Sigmoid colon (tissue), 7 donors: ENCODE measurements around the gene NDUFB2. TPM values are rescaled to one million over a fixed set of nuclear protein-coding genes. Genes with fewer than 3 reads are reported as not detected.

Experiments
- DNase-seq: peaks from one replicate; pipeline ENCODE4 v3.0.0-alpha.2; 2019
- H3K27ac ChIP-seq, 4 donors: fragments of 200-600 bp; sonication (generic); one replicate each; pipeline ENCODE4 v1.5.1; 2016 to 2019; ENCODE audit warnings: mild to moderate bottlenecking in 1 of 4
- H3K27me3 ChIP-seq, 3 donors: fragments of 200-600 bp; sonication (generic); one replicate each; pipeline ENCODE4 v1.5.1; 2019; ENCODE audit warnings: mild to moderate bottlenecking in 1 of 3
- H3K36me3 ChIP-seq, 4 donors: fragments of 200-600 bp; sonication (generic); one replicate each; pipeline ENCODE4 v1.5.1; 2016 to 2019
- H3K4me1 ChIP-seq, 4 donors: fragments of 200-600 bp; sonication (generic); one replicate each; pipeline ENCODE4 v1.5.1; 2017 to 2019
- H3K4me3 ChIP-seq, 4 donors: fragments of 200-600 bp; sonication (generic); one replicate each; pipeline ENCODE4 v1.5.1; 2017 to 2019; ENCODE audit warnings: mild to moderate bottlenecking in 2 of 4, moderate library complexity in 1 of 4
- H3K9me3 ChIP-seq, 4 donors: fragments of 200-600 bp in 3 of 4; sonication (generic) in 3 of 4; one replicate each; pipeline versions ENCODE4 v1.5.1 to v1.6.1; 2013 to 2019
- CTCF ChIP-seq, 4 experiments: fragments of 450-650 bp in 3 of 4; fragments of 200-600 bp in 1 of 4; IDR thresholded peaks; one replicate each; pipeline ENCODE4 v1.5.1; 2016 to 2019; ENCODE audit warnings: antibody characterized with exemption in 4 of 4, mild to moderate bottlenecking in 3 of 4, moderate library complexity in 2 of 4
- EP300 ChIP-seq, 4 donors: sonication (generic); formaldehyde crosslinking; IDR thresholded peaks; one replicate each; pipeline ENCODE4 v1.6.1; 2017; ENCODE audit warnings: antibody characterized with exemption in 4 of 4
- POLR2A ChIP-seq, 2 donors: fragments of 450-650 bp; IDR thresholded peaks; one replicate each; pipeline ENCODE4 v1.6.1; 2016; ENCODE audit warnings: antibody characterized with exemption in 2 of 2, mild to moderate bottlenecking in 2 of 2, moderate library complexity in 2 of 2
- POLR2AphosphoS5 ChIP-seq, 4 donors: sonication (generic); formaldehyde crosslinking; IDR thresholded peaks; one replicate each; pipeline ENCODE4 v1.6.1; 2017; ENCODE audit warnings: antibody characterized with exemption in 4 of 4
- WGBS, 2 donors: extraction: QIAGEN DNeasy Blood & Tissue Kit; methylation state at CpG; one replicate each; pipeline ENCODE4 v1.1.7; 2013; 5-methylcytosine and 5-hydroxymethylcytosine counted together
- intact Hi-C: fragments of 100-400 bp; cut with DNase I; formaldehyde crosslinking; loops from one replicate; pipeline ENCODE4 v1.15.1; 2023
- polyA plus RNA-seq, 3 donors: library from polyadenylated mRNA; stranded (reverse); fragments of 200-250 nt; gene quantifications; one replicate each; pipeline ENCODE4 v1.2.3, GENCODE V29; 2013
- total RNA-seq, 4 donors: library from RNA; depleted of rRNA; stranded (reverse); fragments of >200 nt; gene quantifications; one replicate each; pipeline ENCODE4 v1.1.0, GENCODE V29; 2016
- donor health status: healthy with polysubstance abuse.
- donor health status: Bipolar disorder and iron deficiency.
- donor health status: healthy.

Gene NDUFB2
- total and polyA plus RNA-seq, 7 donors: 170 to 979 (median 377) TPM

GRCh38 chr7:140719721-140720120, 23.2 kb downstream of the NDUFB2 start:
- Histone ChIP-seq H3K4me3 (no peak overlapping the region), H3K4me1 (no peaks in the 10 kb centered on the region), H3K36me3 (no peaks in the 10 kb centered on the region), H3K27me3 (no peaks in the 10 kb centered on the region), H3K9me3 (no peaks in the 10 kb centered on the region), H3K27ac (no peak overlapping the region)
- WGBS, 2 donors: 59 to 82% methylated on average over 5 of the region's 5 CpGs
- intact Hi-C loops: no loop called here
- DNase-seq: no peak
- no peak for TF ChIP-seq EP300 (IDR thresholded peaks at IDR 0.05)
- TF ChIP-seq POLR2AphosphoS5 (IDR thresholded peaks at IDR 0.05): no peak
- no peak for TF ChIP-seq CTCF (IDR thresholded peaks at IDR 0.05)
- no peak for TF ChIP-seq POLR2A (IDR thresholded peaks at IDR 0.05)

- WGBS, 2 donors: 80 to 88% methylated on average over 1 of the region's 1 CpG
- TF ChIP-seq EP300 (IDR thresholded peaks at IDR 0.05): no peak
- no peak for TF ChIP-seq POLR2AphosphoS5 (IDR thresholded peaks at IDR 0.05)
- no peak for TF ChIP-seq CTCF (IDR thresholded peaks at IDR 0.05)
- TF ChIP-seq POLR2A (IDR thresholded peaks at IDR 0.05): no peak
- no peak for DNase-seq
- H3K4me1 ChIP-seq: no peaks in the 10 kb centered on the region
- H3K27me3 ChIP-seq: no peaks in the 10 kb centered on the region
- peaks cover 0 to 9% (median 3%) of the 10 kb centered on the region in 4 donors for H3K36me3 ChIP-seq
- intact Hi-C loops: no loop called here
- H3K4me3 ChIP-seq: no peak overlapping the region
- no peaks in the 10 kb centered on the region for H3K9me3 ChIP-seq
- no peak overlapping the region for H3K27ac ChIP-seq
Measured at GRCh38 chr7:140722254-140722653, 25.7 kb downstream of the NDUFB2 start.

- no peak for DNase-seq
- no peaks in the 10 kb centered on the region for H3K27me3 ChIP-seq
- peaks cover 0 to 9% (median 3%) of the 10 kb centered on the region in 4 donors for H3K36me3 ChIP-seq
- H3K9me3 ChIP-seq: no peaks in the 10 kb centered on the region
- TF ChIP-seq POLR2AphosphoS5 (IDR thresholded peaks at IDR 0.05): no peak
- no peak for TF ChIP-seq EP300 (IDR thresholded peaks at IDR 0.05)
- TF ChIP-seq POLR2A (IDR thresholded peaks at IDR 0.05): no peak
- TF ChIP-seq CTCF (IDR thresholded peaks at IDR 0.05): no peak
- WGBS, 2 donors: 84 to 95% methylated on average over 6 of the region's 6 CpGs
- no peak overlapping the region for H3K4me3 ChIP-seq
- H3K4me1 ChIP-seq: no peaks in the 10 kb centered on the region
- H3K27ac ChIP-seq: no peak overlapping the region
- intact Hi-C loops: no loop called here
Measured at GRCh38 chr7:140723006-140723405, 26.5 kb downstream of the NDUFB2 start.

GRCh38 chr7:140723574-140723973, 27.1 kb downstream of the NDUFB2 start:
- H3K27me3 ChIP-seq: no peaks in the 10 kb centered on the region
- WGBS, 2 donors: 85% methylated on average over 3 of the region's 3 CpGs
- no peak for DNase-seq
- no peak for TF ChIP-seq POLR2AphosphoS5 (IDR thresholded peaks at IDR 0.05)
- no peak for TF ChIP-seq POLR2A (IDR thresholded peaks at IDR 0.05)
- no peak for TF ChIP-seq EP300 (IDR thresholded peaks at IDR 0.05)
- H3K9me3 ChIP-seq: no peaks in the 10 kb centered on the region
- no peak overlapping the region for H3K27ac ChIP-seq
- H3K4me1 ChIP-seq: no peaks in the 10 kb centered on the region
- intact Hi-C loops: no loop called here
- peaks cover 0 to 9% (median 3%) of the 10 kb centered on the region in 4 donors for H3K36me3 ChIP-seq
- no peak overlapping the region for H3K4me3 ChIP-seq

- Histone ChIP-seq H3K27ac (no peak overlapping the region), H3K9me3 (no peaks in the 10 kb centered on the region), H3K4me1 (no peaks in the 10 kb centered on the region), H3K36me3 (peaks cover 0 to 9% (median 3%) of the 10 kb centered on the region in 4 donors), H3K27me3 (no peaks in the 10 kb centered on the region), H3K4me3 (no peak overlapping the region)
- DNase-seq: no peak
- no peak for TF ChIP-seq EP300 (IDR thresholded peaks at IDR 0.05)
- TF ChIP-seq POLR2A (IDR thresholded peaks at IDR 0.05): no peak
- no peak for TF ChIP-seq POLR2AphosphoS5 (IDR thresholded peaks at IDR 0.05)
- 97 to 98% methylated on average over 1 of the region's 1 CpG for WGBS, 2 donors
- intact Hi-C loops: no loop called here
Measured at GRCh38 chr7:140724706-140725105, 28.2 kb downstream of the NDUFB2 start.

GRCh38 chr7:140726281-140726680, 29.8 kb downstream of the NDUFB2 start:
- no peak overlapping the region for H3K4me3 ChIP-seq
- no peak for DNase-seq
- 82 to 85% methylated on average over 2 of the region's 2 CpGs for WGBS, 2 donors
- H3K4me1 ChIP-seq: no peaks in the 10 kb centered on the region
- H3K27me3 ChIP-seq: no peaks in the 10 kb centered on the region
- no peak overlapping the region for H3K27ac ChIP-seq
- TF ChIP-seq POLR2AphosphoS5 (IDR thresholded peaks at IDR 0.05) (no peak), CTCF (IDR thresholded peaks at IDR 0.05) (no peak), POLR2A (IDR thresholded peaks at IDR 0.05) (no peak), EP300 (IDR thresholded peaks at IDR 0.05) (no peak)
- peaks cover 0 to 9% (median 3%) of the 10 kb centered on the region in 4 donors for H3K36me3 ChIP-seq
- no peaks in the 10 kb centered on the region for H3K9me3 ChIP-seq
- intact Hi-C loops: no loop called here
